HG03442 (cell line): ENCODE data around the gene ASAP2.

Source experiments
- ATAC-seq: cut with Tn5 transposase; IDR thresholded peaks from one replicate; pipeline ENCODE4 v1.9.1; 2021; ENCODE audit warnings: mild to moderate bottlenecking, moderate library complexity; ENCODE audit not compliant: unreplicated experiment

ASAP2 gene

DNA sequence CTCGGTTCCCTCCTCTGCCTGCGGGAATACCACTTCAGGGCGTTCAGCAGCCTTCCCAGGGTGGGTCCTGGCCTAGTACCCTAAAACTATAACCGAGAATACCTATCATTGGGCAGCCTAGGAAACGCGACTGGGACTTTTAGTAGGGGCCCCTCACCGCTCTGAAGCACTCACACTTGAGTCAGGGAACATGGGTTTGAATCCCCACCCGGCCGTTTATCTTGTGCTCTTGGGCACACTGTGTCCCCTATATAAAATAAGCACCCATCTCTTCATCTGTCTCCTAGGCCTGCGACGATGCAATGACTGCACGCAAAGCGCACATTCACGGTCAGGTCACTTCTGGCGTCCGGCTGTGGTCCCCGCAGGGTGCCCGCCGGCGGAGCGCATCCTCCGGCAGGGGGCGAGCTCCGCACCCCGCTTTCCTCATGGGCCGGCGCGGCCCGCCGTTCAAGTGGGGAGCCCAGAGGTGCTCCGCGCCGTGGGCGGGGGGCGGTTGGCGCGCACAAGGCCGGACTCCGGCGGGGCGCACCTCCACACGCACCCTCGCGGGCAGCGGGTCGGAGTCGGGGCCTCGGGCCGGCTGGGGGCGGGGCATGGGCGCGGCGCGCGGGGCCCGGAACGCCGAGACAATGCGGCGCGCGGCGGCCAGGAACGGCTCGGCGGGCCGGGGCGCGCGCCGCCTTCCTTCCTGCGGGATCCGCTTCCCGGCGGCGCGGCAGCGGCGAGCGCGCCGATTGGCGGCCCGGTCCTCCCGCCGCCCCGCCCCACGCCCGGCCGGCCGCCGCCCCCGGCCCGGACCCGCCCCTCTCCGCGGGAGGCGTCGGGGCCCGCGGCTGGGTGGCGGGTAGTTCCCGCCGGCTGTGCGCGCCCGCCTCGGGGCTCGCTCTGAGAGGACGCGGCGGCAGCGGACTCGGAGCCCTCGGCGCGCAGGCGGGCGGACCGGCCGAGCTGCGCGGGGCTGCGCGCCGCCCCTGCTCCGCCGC lies at the start of gene ASAP2:
Gene ASAP2, plus strand, starts transcription at position 850 of the 986 bp plus-strand sequence. CDS start 293 bp downstream, outside the sequence.
- no peak for ATAC-seq

DNA sequence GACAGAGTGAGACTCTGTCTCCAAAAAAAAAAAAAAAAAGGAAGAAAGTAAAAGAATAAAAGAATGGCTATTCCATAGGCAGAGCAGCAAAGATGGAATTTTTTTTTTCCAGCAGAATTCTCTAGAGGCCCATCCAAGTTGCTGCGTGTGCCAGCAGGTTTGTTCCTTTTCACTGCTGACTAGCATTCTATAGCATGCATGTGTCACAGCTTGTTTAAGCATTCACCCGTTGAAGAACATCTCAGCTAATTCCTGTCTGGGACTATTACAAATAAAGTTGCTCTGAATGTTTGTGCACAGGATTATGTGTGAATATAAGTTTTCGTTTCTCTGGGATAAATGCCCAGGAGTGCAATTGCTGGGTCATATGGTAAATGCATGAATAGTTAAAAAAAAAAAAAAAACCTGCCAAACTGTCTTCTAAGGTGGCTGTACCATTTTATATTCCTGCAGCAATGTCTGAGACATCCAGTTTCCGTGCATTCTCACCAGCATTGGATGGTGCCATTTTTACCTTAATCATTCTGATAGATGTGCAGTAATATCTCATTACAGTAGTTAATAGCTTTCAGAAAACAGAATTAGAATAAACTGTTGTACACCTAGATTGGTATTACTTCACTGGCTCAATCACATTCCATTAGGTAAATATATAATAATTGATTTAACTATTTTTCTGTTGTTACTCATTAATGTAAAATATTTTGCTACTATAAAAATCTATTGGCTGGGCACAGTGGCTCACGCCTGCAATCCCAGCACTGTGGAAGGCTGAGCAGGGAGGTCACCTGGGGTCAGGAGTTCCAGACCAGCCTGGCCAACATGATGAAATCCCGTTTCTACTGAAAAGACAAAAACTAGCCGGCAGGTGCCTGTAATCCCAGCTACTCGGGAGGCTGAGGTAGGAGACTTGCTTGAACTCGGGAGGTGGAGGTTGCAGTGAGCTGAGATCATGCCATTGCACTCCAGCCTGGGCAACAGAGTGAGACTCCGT lies 47.5 kb upstream of the ASAP2 start:
- ATAC-seq: no peak

GRCh38 chr2:9160732-9161131 lies 45.9 kb upstream of the ASAP2 start:
- ATAC-seq: no peak

DNA sequence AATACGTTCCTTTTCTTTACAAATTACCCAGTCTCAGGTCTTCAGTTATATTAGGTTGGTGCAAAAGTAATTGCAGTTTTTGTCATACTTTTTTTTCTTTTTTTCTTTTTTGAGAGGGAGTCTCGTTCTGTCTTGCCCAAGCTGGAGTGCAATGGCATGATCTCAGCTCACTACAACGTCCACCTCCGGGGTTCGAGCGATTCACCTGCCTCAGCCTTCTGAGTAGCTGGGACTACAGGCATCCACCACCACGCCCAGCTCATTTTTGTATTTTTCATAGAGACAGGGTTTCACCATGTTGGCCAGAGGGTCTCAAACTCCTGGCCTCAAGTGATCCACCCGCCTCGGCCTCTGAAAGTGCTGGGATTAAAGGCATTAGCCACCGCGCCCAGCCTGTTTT lies 43.8 kb upstream of the ASAP2 start:
- no peak for ATAC-seq

- ATAC-seq: no peak
Measured at GRCh38 chr2:9163306-9164111, 43.1 kb upstream of the ASAP2 start.

GRCh38 chr2:9164112-9164608 lies 42.5 kb upstream of the ASAP2 start:
- no peak for ATAC-seq

DNA sequence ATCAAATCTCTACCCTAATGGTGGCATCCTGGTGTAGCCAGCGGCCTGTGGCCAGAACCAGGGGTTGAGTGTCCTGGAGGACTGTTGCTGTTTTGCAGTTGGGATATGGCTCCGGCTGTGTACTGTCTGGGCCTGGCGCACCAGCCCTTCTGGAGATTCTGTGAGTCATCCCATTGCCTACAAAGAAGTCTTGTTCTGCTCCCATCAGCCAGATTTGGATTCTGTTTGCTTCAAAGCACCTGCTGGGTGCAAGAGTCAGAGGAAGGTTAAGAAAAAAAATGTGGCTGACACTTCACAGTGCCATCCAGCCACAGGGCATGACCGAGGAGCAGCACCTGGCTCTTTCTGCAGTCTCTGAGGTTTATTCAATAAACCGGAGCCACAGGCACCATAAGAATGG lies 41.0 kb upstream of the ASAP2 start:
- ATAC-seq: no peak

- no peak for ATAC-seq
Measured at GRCh38 chr2:9166579-9167377, 39.8 kb upstream of the ASAP2 start.

GRCh38 chr2:9167718-9168657 lies 38.6 kb upstream of the ASAP2 start:
- no peak for ATAC-seq

DNA sequence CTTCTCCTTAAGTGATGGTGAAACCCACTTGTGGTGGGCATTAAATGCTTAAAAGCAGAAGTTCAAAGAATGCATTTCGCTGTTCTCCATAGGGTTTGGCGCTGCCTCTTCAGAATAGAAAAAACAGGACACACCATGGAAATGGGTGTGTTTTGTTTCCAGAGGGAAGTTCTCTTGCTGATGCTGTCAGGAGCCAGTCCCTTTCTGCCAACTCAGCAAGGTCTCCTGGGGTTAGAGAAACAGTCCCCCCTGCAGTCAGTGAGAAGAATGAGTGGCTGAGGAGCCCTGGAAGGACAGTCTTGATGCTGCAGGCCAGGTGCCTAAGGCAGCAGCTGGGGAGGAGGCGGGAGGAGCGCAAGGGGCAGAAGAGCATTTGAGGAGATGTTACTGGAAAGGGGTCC lies 37.8 kb upstream of the ASAP2 start:
- no peak for ATAC-seq

- ATAC-seq: no peak
Measured at GRCh38 chr2:9169349-9170107, 37.1 kb upstream of the ASAP2 start.

DNA sequence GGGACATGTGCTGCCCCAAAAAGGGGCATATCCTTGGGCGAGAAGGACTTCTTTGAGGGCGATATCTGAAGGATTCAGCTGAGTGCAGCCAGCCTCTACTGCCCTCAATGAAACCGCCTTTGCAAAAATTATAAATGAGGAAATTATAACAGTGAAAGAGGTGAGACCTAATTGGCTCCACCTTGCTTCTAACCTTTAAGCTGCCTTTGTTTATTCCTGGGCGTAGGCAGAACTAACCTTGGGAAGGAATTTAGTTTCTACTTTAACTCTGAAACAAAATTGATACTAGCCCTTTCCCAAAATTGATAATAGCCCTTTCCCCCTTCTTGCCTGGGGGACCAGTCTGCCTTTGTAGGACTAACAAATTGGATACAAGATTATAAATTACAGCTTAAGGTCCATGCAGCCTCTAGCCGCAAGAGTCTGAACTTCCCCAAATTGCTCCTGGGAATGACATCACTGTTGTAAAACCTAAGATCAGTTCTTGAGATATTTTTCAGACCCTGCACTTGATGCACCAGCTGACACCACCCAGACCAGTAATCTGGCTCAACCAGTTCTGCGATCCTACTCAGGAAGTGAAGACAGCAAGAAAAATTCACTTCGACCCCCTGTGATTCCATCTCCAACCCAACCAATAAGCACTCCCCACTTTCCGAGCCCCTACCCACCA lies 36.0 kb upstream of the ASAP2 start:
- ATAC-seq: no peak

DNA sequence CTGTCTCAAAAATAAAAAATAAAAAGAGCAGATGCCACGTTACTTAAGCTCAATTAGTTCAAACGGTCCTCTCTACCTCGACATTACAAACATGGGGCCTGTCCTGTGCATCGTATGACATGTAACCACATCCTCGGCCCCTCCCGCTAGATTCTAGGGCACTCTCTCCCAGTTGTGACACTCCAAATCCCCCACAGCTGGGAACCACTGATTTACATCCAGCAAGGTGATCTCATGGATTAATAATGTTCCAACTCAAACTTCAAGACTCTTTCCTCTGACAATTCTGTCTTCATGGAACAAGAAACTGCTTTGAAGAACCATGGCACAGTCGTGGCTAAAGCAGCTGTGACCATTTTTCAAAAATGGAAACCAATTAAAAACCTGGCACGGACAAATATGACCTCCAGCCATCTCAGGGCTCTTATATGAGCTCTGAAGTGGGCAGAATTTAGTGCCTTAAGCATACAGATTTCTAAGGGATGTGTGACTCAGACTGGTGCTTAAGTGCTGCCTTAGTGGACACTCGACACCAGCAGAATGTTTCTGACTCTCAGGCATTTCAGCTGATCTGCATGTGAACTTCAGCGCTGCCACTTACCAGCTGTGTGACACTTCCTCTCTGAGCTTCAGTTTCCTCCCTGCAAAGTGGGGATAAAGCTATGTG lies 31.7 kb upstream of the ASAP2 start:
- ATAC-seq: no peak

DNA sequence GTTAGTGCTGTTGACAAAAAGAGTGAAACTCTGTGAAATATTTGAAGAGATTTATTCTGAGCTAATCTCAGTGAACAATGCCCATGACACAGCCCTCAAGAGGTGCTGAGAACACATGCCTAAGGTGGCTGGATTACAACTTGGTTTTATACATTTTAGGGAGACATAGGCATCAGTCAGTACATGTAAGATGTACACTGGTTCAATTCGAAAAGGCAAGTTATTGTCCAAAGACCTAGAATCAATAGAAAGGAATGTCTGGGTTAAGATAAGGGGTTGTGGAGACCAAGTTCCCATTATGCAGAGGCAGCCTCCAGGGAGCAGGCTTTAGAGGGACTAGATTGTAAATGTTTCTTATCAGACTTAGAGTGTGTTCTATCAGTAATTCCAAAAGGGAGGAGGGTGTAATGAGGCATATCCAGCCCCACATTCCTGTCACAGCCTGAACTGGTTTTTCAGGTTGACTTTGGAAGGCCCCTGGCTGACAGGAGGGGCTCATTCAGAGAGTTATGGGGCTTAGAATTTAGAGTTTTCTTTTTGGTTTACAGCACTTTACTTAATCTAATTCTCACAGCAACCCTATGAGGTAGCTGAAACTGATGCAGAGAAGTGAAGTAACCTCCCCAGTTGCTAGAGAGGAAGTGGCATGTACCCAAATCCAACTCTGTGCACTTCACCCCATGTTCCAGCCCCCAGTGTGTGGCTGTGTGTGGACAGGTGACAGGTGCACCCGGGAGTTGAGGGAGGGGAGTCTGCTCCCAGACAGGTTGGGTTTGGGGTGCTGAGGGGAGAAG lies 28.3 kb upstream of the ASAP2 start:
- ATAC-seq: no peak

- no peak for ATAC-seq
Measured at GRCh38 chr2:9178904-9179571, 27.6 kb upstream of the ASAP2 start.
